Stomach (tissue), 4 donors: ENCODE measurements around the gene ZNF492.

Experiments
- POLR2A ChIP-seq, 4 donors: fragments of 450-650 bp; IDR thresholded peaks; one replicate each; pipeline ENCODE4 v1.6.1; 2016; ENCODE audit warnings: antibody characterized with exemption in 4 of 4, control low read depth in 2 of 4, mild to moderate bottlenecking in 1 of 4, moderate library complexity in 1 of 4
- POLR2AphosphoS5 ChIP-seq, 3 donors: sonication (generic); formaldehyde crosslinking; IDR thresholded peaks; one replicate each; pipeline ENCODE4 v1.6.1; 2016; ENCODE audit warnings: antibody characterized with exemption in 3 of 3
- TF ChIP-seq, protein P1 (sequence below), 7 experiments: fragments of 450-650 bp in 4 of 7; fragments of 200-600 bp in 3 of 7; sonication (generic) in 3 of 7; IDR thresholded peaks; one replicate each; pipeline ENCODE4 v1.5.1; 2016 to 2019; ENCODE audit warnings: antibody characterized with exemption in 7 of 7, control low read depth in 2 of 7, mild to moderate bottlenecking in 1 of 7

DNA sequence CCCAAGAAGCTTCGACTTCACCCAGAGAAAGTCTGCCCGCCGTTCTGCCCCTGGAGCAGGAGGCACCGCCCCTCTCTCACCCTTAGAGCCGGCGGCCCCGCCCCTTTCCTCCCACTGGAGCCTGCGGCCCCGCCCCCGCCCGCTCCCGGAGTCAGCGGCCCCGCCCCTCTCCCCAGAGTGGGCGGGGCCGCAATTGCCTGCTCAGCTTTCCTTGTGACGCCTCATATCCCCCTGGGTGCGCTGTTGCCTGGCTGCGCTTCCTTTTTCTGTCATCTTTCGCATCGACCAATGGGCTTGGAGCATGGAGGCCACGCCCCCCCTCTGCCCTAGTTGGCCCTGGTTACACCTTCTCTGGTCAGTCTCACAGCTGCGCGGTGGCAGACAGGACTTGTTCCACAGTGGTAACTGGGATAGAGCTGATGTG, 38.2 kb upstream of the ZNF492 start:
- TF ChIP-seq, protein P1, sequence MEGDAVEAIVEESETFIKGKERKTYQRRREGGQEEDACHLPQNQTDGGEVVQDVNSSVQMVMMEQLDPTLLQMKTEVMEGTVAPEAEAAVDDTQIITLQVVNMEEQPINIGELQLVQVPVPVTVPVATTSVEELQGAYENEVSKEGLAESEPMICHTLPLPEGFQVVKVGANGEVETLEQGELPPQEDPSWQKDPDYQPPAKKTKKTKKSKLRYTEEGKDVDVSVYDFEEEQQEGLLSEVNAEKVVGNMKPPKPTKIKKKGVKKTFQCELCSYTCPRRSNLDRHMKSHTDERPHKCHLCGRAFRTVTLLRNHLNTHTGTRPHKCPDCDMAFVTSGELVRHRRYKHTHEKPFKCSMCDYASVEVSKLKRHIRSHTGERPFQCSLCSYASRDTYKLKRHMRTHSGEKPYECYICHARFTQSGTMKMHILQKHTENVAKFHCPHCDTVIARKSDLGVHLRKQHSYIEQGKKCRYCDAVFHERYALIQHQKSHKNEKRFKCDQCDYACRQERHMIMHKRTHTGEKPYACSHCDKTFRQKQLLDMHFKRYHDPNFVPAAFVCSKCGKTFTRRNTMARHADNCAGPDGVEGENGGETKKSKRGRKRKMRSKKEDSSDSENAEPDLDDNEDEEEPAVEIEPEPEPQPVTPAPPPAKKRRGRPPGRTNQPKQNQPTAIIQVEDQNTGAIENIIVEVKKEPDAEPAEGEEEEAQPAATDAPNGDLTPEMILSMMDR (IDR thresholded peaks at IDR 0.05) = no peak
- TF ChIP-seq POLR2AphosphoS5 (IDR thresholded peaks at IDR 0.05) (no peak), POLR2A (IDR thresholded peaks at IDR 0.05) (no peak)
